HepG2 (cell line): Measurements from ENCODE around the gene CNOT10. TPM values are rescaled to one million over a fixed set of nuclear protein-coding genes. Genes with fewer than 3 reads are reported as not detected.

Experiments
- HDAC2 ChIP-seq: sonication (generic); formaldehyde crosslinking; IDR thresholded peaks from 2 replicates; pipeline ENCODE4 v1.4.0; 2020; ENCODE audit warnings: missing genetic modification reagents
- HNRNPLL ChIP-seq: fragments of 200-400 bp; formaldehyde crosslinking; IDR thresholded peaks from 2 replicates; pipeline ENCODE4 v1.6.1; 2017; ENCODE audit warnings: mild to moderate bottlenecking, low read depth, low read length; ENCODE audit not compliant: poor library complexity, severe bottlenecking
- KLF16 ChIP-seq, 2 experiments: sonication (generic) in 1 of 2; formaldehyde crosslinking in 1 of 2; IDR thresholded peaks; 2 replicates each; pipeline versions ENCODE4 v1.6.1 to v1.8.0; 2016 to 2023; ENCODE audit warnings: missing genetic modification reagents in 2 of 2, missing compliant biosample characterization in 1 of 2
- MBNL3 ChIP-seq: fragments of 250-450 bp; sonication (Bioruptor Pico); conservative IDR thresholded peaks from 2 replicates; pipeline ENCODE4 v1.8.0; 2022; ENCODE audit warnings: mild to moderate bottlenecking, inconsistent platforms
- RARA ChIP-seq: IDR thresholded peaks from 2 replicates; pipeline ENCODE4 v1.6.1; 2016; ENCODE audit warnings: missing genetic modification reagents, missing compliant biosample characterization
- SIN3B ChIP-seq: fragments of 150-350 bp; IDR thresholded peaks from 2 replicates; pipeline ENCODE4 v1.6.1; 2014; ENCODE audit warnings: low read length
- TAF1 ChIP-seq: sonication (generic); formaldehyde crosslinking; IDR thresholded peaks from 2 replicates; pipeline ENCODE4 v1.4.0; 2020; ENCODE audit warnings: missing genetic modification reagents
- TCF7 ChIP-seq: sonication (generic); IDR thresholded peaks from 2 replicates; pipeline ENCODE4 v1.6.1; 2016; ENCODE audit warnings: antibody characterized with exemption, low read depth
- ZC3H4 ChIP-seq: sonication (generic); formaldehyde crosslinking; IDR thresholded peaks from 2 replicates; pipeline ENCODE4 v1.4.0; 2020; ENCODE audit warnings: missing genetic modification reagents, borderline replicate concordance
- ZNF510 ChIP-seq: sonication (generic); formaldehyde crosslinking; IDR thresholded peaks from 2 replicates; pipeline ENCODE4 v1.4.0; 2020; ENCODE audit warnings: low read depth, mild to moderate bottlenecking, missing genetic modification reagents
- ZNF619 ChIP-seq: sonication (generic); formaldehyde crosslinking; IDR thresholded peaks from 2 replicates; pipeline ENCODE4 v1.4.0; 2020; ENCODE audit warnings: mild to moderate bottlenecking, missing genetic modification reagents
- ZNF773 ChIP-seq: sonication (generic); formaldehyde crosslinking; IDR thresholded peaks from 2 replicates; pipeline ENCODE4 v1.4.0; 2020; ENCODE audit warnings: missing genetic modification reagents, borderline replicate concordance
- polyA plus RNA-seq, 8 experiments: library from polyadenylated mRNA; depleted of rRNA in 3 of 8; stranded (reverse) in 7 of 8; unstranded in 1 of 8; fragments of >200 nt; fragmentation: Illumina TruSeq in 4 of 8; extraction: Trizol in 4 of 8; gene quantifications; 2 replicates each; pipeline versions ENCODE4 v1.2.1 to v1.2.3, GENCODE V29; 2011 to 2016; ENCODE audit warnings: low read depth in 4 of 8, missing spikeins in 1 of 8, mixed read lengths in 1 of 8; ENCODE audit not compliant: insufficient read depth in 1 of 8
- total RNA-seq, 5 experiments: library from RNA; depleted of rRNA; stranded (reverse); fragments of >200 nt; fragmentation: Illumina TruSeq; extraction: Trizol; gene quantifications; 2 replicates each; pipeline ENCODE4 v1.2.3, GENCODE V29; 2016; ENCODE audit warnings: low read depth in 1 of 5
- TF ChIP-seq, protein P1 (sequence below): sonication (generic); formaldehyde crosslinking; IDR thresholded peaks from 2 replicates; pipeline ENCODE4 v1.5.0; 2020; ENCODE audit warnings: missing genetic modification reagents
- TF ChIP-seq, protein P2 (sequence below): IDR thresholded peaks from 2 replicates; pipeline ENCODE4 v1.6.1; 2016; ENCODE audit warnings: missing compliant biosample characterization, missing genetic modification reagents, borderline replicate concordance
- TF ChIP-seq, protein P3 (sequence below): sonication (generic); formaldehyde crosslinking; IDR thresholded peaks from 2 replicates; pipeline ENCODE4 v1.4.0; 2020; ENCODE audit warnings: mild to moderate bottlenecking, missing genetic modification reagents
- TF ChIP-seq, protein P4 (sequence below): sonication (generic); formaldehyde crosslinking; IDR thresholded peaks from 2 replicates; pipeline ENCODE4 v1.5.1; 2020; ENCODE audit warnings: mild to moderate bottlenecking, missing genetic modification reagents, borderline replicate concordance
- TF ChIP-seq, protein P5 (sequence below): IDR thresholded peaks from 2 replicates; pipeline ENCODE4 v1.6.1; 2018; ENCODE audit warnings: missing genetic modification reagents, mild to moderate bottlenecking, missing compliant biosample characterization

CNOT10 gene
- total and polyA plus RNA-seq, 2 of the 13 experiments (the other 11 are each of a cell fraction or from before 2014, with no cell fraction given), result 21.2 to 34.1 TPM

DNA sequence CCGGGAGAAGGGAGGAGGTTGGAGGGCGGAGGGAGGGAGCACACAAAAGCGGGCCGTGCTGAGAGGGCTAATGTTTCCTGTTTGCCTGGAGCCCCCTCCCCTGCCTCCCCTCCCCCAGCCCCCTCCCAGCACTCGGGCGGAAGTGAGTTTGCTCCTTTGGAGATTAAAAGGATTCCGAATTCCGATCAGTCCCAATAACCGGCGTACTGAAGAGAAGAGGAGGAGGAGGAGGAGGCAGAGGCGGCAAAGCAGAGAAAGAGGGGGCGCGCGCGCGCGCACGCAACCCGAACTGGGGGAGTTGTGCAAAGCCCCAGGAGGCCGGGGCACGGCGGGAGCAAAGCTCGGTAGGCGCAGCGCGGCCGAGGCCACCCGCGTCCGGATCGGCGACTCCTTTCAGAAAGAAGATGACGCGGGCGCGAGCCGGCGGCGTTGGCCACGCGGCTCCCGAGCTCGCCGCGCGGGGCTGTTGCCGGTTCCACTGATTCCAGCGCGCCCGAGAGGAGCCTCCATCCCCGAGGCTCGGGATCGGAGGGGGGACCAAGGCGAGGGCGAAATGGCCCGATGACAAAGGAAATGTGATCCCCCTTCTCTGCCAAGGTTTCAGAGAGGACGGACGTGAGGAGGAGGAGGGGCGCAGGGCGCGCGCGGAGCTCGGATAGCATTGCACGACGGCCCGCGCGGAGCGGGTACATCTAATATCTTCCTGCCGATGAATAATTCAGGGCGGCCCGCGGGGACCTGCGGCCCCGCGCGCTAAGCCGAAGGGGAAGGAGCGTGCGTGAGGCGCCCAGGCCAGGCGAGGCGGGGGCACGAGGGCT is 131.7 kb downstream of the CNOT10 start (continued):
- TF ChIP-seq, protein P1, sequence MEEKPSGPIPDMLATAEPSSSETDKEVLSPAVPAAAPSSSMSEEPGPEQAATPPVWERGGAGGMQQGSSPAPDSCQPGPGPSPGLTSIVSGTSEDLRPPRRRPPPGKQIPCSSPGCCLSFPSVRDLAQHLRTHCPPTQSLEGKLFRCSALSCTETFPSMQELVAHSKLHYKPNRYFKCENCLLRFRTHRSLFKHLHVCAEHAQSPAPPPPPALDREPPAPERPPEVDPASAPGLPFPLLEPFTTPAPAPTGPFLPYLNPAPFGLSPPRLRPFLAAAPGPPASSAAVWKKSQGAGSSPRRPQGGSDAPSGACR, result no peak
- peak; percentile 87 for TF ChIP-seq TAF1 (CRISPR knock-in tag)
- TF ChIP-seq, protein P2, sequence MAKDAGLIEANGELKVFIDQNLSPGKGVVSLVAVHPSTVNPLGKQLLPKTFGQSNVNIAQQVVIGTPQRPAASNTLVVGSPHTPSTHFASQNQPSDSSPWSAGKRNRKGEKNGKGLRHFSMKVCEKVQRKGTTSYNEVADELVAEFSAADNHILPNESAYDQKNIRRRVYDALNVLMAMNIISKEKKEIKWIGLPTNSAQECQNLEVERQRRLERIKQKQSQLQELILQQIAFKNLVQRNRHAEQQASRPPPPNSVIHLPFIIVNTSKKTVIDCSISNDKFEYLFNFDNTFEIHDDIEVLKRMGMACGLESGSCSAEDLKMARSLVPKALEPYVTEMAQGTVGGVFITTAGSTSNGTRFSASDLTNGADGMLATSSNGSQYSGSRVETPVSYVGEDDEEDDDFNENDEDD (CRISPR knock-in tag), result no peak
- TF ChIP-seq, protein P3, sequence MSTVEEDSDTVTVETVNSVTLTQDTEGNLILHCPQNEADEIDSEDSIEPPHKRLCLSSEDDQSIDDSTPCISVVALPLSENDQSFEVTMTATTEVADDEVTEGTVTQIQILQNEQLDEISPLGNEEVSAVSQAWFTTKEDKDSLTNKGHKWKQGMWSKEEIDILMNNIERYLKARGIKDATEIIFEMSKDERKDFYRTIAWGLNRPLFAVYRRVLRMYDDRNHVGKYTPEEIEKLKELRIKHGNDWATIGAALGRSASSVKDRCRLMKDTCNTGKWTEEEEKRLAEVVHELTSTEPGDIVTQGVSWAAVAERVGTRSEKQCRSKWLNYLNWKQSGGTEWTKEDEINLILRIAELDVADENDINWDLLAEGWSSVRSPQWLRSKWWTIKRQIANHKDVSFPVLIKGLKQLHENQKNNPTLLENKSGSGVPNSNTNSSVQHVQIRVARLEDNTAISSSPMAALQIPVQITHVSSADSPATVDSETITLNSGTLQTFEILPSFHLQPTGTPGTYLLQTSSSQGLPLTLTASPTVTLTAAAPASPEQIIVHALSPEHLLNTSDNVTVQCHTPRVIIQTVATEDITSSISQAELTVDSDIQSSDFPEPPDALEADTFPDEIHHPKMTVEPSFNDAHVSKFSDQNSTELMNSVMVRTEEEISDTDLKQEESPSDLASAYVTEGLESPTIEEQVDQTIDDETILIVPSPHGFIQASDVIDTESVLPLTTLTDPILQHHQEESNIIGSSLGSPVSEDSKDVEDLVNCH (CRISPR knock-in tag), result no peak
- peak; percentile 85 for TF ChIP-seq TCF7
- no peak for TF ChIP-seq ZNF773 (CRISPR knock-in tag)
- TF ChIP-seq, protein P4, sequence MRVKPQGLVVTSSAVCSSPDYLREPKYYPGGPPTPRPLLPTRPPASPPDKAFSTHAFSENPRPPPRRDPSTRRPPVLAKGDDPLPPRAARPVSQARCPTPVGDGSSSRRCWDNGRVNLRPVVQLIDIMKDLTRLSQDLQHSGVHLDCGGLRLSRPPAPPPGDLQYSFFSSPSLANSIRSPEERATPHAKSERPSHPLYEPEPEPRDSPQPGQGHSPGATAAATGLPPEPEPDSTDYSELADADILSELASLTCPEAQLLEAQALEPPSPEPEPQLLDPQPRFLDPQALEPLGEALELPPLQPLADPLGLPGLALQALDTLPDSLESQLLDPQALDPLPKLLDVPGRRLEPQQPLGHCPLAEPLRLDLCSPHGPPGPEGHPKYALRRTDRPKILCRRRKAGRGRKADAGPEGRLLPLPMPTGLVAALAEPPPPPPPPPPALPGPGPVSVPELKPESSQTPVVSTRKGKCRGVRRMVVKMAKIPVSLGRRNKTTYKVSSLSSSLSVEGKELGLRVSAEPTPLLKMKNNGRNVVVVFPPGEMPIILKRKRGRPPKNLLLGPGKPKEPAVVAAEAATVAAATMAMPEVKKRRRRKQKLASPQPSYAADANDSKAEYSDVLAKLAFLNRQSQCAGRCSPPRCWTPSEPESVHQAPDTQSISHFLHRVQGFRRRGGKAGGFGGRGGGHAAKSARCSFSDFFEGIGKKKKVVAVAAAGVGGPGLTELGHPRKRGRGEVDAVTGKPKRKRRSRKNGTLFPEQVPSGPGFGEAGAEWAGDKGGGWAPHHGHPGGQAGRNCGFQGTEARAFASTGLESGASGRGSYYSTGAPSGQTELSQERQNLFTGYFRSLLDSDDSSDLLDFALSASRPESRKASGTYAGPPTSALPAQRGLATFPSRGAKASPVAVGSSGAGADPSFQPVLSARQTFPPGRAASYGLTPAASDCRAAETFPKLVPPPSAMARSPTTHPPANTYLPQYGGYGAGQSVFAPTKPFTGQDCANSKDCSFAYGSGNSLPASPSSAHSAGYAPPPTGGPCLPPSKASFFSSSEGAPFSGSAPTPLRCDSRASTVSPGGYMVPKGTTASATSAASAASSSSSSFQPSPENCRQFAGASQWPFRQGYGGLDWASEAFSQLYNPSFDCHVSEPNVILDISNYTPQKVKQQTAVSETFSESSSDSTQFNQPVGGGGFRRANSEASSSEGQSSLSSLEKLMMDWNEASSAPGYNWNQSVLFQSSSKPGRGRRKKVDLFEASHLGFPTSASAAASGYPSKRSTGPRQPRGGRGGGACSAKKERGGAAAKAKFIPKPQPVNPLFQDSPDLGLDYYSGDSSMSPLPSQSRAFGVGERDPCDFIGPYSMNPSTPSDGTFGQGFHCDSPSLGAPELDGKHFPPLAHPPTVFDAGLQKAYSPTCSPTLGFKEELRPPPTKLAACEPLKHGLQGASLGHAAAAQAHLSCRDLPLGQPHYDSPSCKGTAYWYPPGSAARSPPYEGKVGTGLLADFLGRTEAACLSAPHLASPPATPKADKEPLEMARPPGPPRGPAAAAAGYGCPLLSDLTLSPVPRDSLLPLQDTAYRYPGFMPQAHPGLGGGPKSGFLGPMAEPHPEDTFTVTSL, result no peak
- TF ChIP-seq SIN3B, result no peak
- 0 out of 2 replicates have a peak, but pooled peaks have one; percentile 34 for TF ChIP-seq ZC3H4 (CRISPR knock-in tag)
- TF ChIP-seq ZNF510 (CRISPR knock-in tag), result no peak
- TF ChIP-seq ZNF619 (CRISPR knock-in tag), result no peak
- TF ChIP-seq KLF16 (CRISPR knock-in tag; IDR thresholded peaks at IDR 0.05), result peak in 1 of 2 experiments; percentile 78; a peak in 2 of 4 replicates
- peak; percentile 40; the same call in 1 of the 2 replicates for TF ChIP-seq RARA (CRISPR knock-in tag)
- TF ChIP-seq MBNL3 (CRISPR knock-in tag), result no peak
- TF ChIP-seq HDAC2 (CRISPR knock-in tag), result peak; percentile 46; the same call in 1 of the 2 replicates
- TF ChIP-seq, protein P5, sequence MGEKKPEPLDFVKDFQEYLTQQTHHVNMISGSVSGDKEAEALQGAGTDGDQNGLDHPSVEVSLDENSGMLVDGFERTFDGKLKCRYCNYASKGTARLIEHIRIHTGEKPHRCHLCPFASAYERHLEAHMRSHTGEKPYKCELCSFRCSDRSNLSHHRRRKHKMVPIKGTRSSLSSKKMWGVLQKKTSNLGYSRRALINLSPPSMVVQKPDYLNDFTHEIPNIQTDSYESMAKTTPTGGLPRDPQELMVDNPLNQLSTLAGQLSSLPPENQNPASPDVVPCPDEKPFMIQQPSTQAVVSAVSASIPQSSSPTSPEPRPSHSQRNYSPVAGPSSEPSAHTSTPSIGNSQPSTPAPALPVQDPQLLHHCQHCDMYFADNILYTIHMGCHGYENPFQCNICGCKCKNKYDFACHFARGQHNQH (CRISPR knock-in tag), result peak; percentile 82
- peak; percentile 77 for TF ChIP-seq HNRNPLL
